Activated CD8-positive, alpha-beta memory T cell treated with anti-CD3 and anti-CD28 coated beads, Interleukin-2, amount 50 U/mL, for 24 hours (primary cell): ENCODE data around the gene SALL2.
A peak's percentile ranks its signal among the peaks of the same experiment; 100 is the strongest.

Experiments used
- DNase-seq: peaks from one replicate; pipeline ENCODE4 v3.0.0-alpha.2; 2020; ENCODE audit errors: extremely low read depth

Gene SALL2

DNA sequence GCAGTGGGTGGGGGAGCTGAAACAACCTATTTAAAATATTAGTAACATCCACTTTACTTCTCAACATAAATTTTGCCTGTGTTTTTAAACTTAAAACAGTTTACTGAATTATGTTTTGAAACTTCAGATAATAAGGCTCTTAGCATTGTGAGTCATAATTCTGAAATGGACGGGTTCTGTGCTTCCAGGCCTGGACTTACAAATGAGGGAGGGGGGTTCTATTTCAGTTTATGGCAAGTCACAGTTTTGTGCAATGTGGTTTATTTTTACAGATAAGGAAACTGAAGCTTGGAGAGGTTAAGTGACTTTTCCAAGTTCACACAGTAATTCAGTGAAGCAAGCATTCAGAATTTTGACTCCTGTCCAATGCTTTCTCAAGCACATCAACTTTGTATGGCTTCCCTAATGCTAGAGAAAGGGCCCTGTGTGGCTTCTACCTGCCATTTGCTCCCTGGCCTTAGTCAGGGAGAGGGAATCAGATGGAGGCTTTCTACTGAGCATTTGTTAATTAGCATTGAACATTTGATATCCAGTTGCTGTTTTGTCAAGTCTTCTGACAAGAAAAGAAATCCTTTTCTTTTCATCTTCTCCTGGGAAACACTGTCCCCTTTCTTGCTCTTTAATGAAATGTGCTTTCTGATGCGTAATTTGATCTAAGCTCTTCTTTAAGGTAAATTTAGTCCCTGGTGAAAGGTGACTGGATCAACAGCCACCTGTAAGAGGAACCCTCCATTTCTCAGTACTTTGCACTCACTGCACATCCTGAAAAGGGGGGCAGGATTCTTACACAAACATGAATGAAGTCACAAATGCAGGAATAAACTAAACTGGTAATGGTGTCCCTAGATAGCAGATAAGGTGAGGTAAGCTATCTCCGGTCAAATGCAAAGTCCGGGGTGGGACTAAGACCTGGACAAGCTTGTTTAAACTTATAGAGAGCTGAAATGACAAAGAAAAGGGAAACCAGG is 2.5 kb upstream of the SALL2 start:
- DNase-seq, result no peak

DNA sequence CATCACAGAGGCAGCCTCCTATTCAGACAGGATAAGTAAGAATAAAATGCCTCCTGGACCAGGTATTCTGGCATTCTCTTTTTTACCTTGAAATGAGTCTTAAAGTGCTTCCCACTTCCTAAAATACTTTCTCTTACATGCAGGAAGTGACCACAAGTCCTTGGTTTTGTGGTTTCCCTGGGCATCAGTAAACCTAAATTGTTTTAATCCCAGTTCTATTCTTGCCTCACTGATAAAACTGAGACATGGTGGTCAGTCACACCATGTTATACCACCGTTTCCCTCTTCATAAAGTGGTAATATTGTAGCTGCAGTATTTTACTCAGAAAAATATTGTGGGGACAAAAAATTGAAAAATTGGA is 1.2 kb upstream of the SALL2 start:
- DNase-seq, result no peak

- no peak for DNase-seq
Observed at GRCh38 chr14:21526672-21527317, 649 bp upstream of the SALL2 start.

DNA sequence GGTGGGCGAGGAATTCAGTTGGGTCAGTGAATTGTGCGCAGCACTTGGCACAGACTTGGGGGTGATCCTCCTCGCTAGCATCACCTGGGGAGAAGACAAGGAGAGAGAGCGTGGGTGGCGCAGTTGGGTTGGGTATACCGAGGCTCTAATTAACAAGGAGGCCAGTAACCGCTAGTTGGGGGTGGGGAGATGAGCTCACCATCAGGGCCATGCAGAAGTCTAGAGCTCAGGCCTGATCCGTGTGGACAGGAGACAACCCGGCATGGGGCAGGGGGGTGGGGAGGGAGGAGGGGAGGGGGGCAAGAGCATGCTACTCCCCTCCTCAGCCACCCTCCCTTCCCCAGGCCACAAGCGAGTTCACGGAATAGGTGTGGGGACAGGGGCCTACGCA is 580 bp downstream of the SALL2 start:
- no peak for DNase-seq

GRCh38 chr14:21524575-21525490 is 1.3 kb downstream of the SALL2 start:
- no peak for DNase-seq

DNA sequence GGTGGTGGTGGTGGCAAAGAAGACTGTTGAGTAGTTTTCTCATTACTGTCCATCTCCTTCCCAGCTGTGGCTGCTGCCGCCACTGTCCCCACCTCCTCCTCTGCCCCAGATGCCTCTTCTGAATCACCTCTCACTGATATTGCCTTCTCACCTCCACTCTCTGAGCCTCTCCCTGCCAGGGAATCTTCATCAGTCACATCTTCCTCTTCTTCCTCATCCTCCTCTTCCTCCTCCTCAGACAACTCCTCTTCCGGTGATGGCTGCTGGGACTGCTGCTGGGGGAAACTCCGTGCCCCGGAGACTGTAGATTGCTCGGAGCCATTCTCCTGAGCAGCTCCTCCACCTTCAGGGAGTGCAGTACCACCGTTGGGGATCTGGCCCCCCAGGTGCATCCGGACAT is 2.9 kb downstream of the SALL2 start:
- DNase-seq, result no peak

- DNase-seq, result no peak
Observed at GRCh38 chr14:21521501-21521900, 4.6 kb downstream of the SALL2 start.

GRCh38 chr14:21520767-21521166 is 5.4 kb downstream of the SALL2 start:
- no peak for DNase-seq

- DNase-seq, result no peak
Observed at GRCh38 chr14:21518725-21519124, 7.4 kb downstream of the SALL2 start.

GRCh38 chr14:21514341-21514740 is 11.8 kb downstream of the SALL2 start:
- no peak for DNase-seq

DNA sequence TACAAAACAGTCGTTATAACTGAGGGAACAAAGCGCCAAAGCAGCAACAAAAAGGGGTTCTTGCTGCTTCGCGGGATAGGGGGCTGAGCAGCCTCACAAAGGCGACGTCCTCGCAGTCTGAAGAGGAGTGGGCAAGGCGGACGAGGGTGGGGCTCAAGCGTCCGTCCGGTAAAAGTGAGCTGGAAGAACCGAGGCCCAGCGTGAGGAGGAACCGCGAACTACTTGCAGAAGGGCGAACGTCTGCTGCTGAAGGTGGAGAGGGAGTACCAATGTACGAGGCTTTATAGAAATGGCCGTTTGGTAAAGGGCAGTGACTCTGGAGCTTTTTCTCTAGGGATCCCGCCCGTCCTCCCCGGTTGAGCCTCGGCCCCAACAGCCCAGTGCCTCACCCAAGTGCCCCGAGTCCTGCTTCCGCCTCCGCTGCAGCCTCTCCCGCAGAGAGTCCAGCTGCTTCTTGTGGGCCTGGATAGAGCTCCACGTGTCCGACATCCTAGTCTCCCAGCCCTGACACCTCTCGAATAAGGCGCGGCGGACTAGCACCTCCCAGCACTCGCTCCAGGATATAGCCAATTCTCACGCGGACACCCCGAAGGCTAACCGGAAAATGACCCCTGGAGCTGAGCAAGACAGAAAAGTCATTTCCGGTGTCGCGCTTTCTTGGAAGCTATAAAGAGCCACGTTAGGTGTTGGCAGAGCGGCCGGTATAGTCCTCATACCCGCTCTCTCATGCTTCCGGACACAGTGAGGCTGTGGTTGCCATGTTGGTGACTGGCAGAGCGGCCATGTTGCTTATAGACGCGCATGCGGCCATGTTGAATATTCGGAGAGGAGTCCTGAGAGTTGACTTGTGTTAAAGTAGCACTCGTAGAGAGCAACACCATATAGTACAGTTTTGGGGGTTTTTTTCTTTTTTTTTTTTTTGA is 15.2 kb downstream of the SALL2 start, which contains the start of gene METTL3:
TSS of gene METTL3 (minus strand) at position 606 of the 923 bp plus-strand sequence. CDS start at position 489, 117 bp downstream.
- DNase-seq, result peak; percentile 88

- no peak for DNase-seq
Observed at GRCh38 chr14:21509432-21510143, 16.6 kb downstream of the SALL2 start.

DNA sequence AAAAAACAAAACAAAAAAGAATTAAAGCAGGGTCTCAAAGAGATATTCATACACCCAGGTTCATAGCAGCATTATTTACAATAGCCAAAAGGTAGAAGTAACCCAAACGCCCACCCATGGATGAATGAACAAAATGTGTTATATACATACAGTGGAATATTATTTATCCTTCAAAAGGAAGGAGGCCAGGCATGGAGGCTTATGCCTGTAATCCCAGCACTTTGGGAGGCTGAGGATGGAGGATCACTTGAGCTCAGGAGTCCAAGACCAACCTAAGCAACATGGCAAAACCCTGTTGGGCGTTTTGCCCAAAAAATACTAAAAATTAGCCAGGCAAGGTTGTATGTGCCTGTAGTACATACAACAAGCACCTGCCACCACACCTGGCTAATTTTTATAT is 19.6 kb downstream of the SALL2 start:
- DNase-seq, result no peak

DNA sequence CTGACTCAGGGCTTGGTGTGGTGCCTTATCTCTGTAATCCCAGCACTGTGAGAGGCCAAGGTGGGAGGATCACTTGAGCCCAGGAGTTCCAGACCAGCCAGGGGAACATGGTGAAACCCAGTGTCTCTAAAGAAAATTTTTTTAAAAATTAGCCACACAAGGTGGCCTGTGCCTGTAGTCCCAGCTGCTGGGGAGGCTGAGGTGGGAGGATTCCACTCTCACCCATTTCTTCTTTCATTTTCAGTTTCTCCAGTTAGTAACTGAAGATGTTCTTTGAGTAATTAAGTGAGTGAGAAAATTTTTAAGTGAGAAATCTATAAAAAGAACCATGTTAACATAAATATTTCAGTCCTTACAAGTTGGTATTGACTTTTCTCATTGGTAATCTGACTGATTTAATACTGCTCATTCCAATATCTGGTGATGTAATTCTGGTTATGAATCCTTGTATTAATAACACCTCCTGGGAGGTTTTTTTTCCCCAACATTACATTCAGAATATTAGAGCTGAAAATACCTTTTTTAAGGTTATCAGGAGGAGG is 21.1 kb downstream of the SALL2 start:
- DNase-seq, result no peak

DNA sequence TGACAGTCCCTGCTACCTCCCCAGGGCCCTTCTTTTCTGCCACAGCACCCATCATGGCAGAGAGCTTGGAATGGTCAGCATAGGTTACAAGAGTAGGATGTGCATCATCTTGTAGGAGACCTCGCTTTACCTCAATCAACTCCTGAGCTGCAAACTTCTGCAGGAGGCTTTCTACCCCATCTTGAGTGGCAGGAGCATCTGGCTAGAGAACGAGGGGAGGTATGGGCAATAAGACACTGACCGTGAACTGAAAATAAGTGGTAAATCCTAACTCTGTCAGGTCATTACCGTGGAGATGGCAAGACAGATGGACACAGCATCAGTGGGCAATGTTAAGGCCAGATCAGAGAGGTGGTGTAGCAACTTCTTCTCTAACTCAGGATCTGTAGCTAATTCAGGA is 22.8 kb downstream of the SALL2 start:
- no peak for DNase-seq

- no peak for DNase-seq
Observed at GRCh38 chr14:21501568-21501967, 24.6 kb downstream of the SALL2 start.

GRCh38 chr14:21498540-21499526 is 27.3 kb downstream of the SALL2 start:
- DNase-seq, result no peak

- DNase-seq, result no peak
Observed at GRCh38 chr14:21496453-21496852, 29.7 kb downstream of the SALL2 start.
